D721Med (cell line): ENCODE measurements around the gene TAT.

ENCODE experiments used
- DNase-seq: peaks from one replicate; pipeline ENCODE4 v3.0.0; 2011; ENCODE audit warnings: low spot score; ENCODE audit not compliant: insufficient read length
- FAIRE-seq: peaks from 2 replicates; lab custom pipeline; 2011; peaks lifted over from hg19 to GRCh38; lab: Jason Lieb, UNC
- CTCF ChIP-seq: IDR thresholded peaks from 2 replicates; pipeline ENCODE4 v1.5.1; 2012; ENCODE audit warnings: mild to moderate bottlenecking, control low read depth; ENCODE audit not compliant: insufficient read depth; ENCODE audit errors: missing control alignments

The TAT gene

GRCh38 chr16:71574702-71575101, 2.2 kb downstream of the TAT start:
- no peak for FAIRE-seq
- no peak for TF ChIP-seq CTCF
- DNase-seq = no peak

GRCh38 chr16:71573387-71574094, 3.4 kb downstream of the TAT start:
- no peak for TF ChIP-seq CTCF
- DNase-seq = no peak
- FAIRE-seq = no peak

GRCh38 chr16:71572497-71573116, 4.3 kb downstream of the TAT start:
- no peak for TF ChIP-seq CTCF
- FAIRE-seq (no peak), DNase-seq (no peak)

DNA sequence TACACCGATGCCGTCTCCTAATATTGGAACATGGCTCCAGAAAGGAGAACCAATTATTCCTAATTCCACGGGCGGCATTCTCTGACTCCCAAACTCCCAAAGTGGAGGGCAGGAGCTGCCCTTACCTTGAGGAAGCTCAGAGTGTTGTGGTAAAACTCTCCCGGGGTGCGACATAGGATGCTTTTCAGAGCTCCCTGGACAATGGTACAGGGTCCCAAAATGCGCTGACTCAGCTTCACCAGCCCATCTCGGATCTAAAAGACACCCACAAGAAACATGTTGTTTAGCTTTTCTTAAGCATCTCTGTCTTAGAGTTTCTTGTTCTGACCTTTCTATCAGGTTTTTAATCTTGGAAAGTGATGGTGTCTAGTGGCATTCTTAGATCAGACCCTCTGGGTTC, 6.7 kb downstream of the TAT start:
- no peak for FAIRE-seq
- DNase-seq = no peak
- no peak for TF ChIP-seq CTCF

DNA sequence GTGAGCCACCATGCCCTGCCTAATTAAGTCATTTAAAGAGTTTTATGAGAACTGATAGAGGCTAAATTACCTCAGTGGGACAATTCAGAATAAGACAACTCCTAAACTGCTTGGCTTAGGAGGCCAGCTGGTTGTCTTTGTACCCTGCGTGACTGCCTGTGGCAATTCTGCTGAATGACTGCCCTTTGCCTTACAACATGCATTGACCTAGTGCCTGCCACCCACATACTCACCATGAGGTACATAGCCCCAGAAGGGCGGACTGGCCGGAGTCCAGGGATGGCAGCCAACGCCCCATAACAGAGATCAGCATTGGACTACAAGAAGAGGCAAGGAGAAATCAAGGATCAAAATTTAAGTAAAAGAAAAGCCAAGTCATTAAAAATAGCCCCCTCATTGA, 7.3 kb downstream of the TAT start:
- DNase-seq (no peak), FAIRE-seq (no peak)
- TF ChIP-seq CTCF = no peak

DNA sequence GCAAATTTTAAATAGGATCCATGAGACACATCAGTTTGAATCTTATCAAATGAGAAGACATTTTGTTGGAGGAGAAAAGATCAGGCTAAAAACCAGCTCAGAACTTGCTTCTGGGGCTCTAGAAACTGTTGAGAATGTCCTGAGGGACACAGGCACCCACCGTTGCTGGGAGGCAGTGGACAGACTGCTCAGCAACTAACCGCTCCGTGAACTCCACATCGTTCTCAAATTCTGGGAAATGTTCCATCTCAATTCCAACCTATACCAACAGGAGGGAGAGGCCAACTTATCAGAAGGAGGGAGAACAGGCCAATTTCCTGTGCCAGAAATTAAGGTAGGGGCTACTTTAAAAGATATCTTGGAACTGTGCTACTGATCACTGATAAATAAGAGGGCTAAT, 8.3 kb downstream of the TAT start:
- FAIRE-seq (no peak), DNase-seq (no peak)

More for the DNA sequence above, 8.3 kb downstream of the TAT start:
- TF ChIP-seq CTCF = no peak
